GM12892 (cell line): Measurements from ENCODE around the gene KRT32.
"Not testable (repeated sequence)": the region's sequence is repeated elsewhere in the genome, so short reads cannot be mapped to it uniquely, and the experiment has no call there.

Experiments
- POLR2A ChIP-seq: IDR thresholded peaks from 2 replicates; pipeline ENCODE4 v1.6.1; 2011; ENCODE audit warnings: low read depth, low read length, control low read depth
- POLR2AphosphoS5 ChIP-seq: IDR thresholded peaks from 2 replicates; pipeline ENCODE4 v1.6.1; 2011; ENCODE audit warnings: low read depth, low read length, control low read depth

DNA sequence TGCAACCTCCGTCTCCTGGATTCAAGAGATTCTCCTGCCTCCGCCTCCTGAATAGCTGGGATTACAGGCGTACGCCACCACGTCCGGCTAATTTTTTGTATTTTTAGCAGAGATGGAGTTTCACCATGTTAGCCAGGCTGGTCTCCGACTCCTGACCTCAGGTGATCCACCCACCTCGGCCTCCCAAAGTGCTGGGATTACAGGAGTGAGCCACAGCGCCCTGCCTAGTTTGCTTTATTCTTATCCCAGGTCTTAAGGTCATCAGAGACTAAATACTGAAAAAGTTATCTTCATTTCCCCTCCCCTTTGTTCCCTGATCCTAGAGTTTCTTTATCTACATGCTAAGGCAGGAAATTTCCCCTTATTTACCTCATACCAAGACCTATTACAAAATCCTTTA is 36.8 kb downstream of the KRT32 start:
- not testable (repeated sequence) for TF ChIP-seq POLR2AphosphoS5, POLR2A
